SK-N-SH (cell line): ENCODE measurements around the gene AP2A2. TPM values are rescaled to one million over a fixed set of nuclear protein-coding genes. Genes with fewer than 3 reads are reported as not detected.
"Not testable (repeated sequence)": the region's sequence is repeated elsewhere in the genome, so short reads cannot be mapped to it uniquely, and the experiment has no call there.

ENCODE experiments used
- CTCF ChIA-PET: fragments of 300-600, 350-600 bp; formaldehyde crosslinking; extraction: SDS; loops from one replicate; lab custom pipeline; 2021; lab: Yijun Ruan, JAX
- POLR2A ChIA-PET: fragments of 350-600 bp; sonication (Branson Sonifier 250); formaldehyde crosslinking; extraction: SDS; loops from one replicate; lab custom pipeline; 2020; ENCODE audit warnings: antibody characterized with exemption, inconsistent platforms; lab: Yijun Ruan, JAX
- DNase-seq: peaks from one replicate; pipeline ENCODE4 v3.0.0; 2012
- H2AFZ ChIP-seq: fragments of 200-600 bp; sonication (generic); 2 replicates; pipeline ENCODE4 v1.8.1; 2016; ENCODE audit warnings: antibody characterized with exemption, mild to moderate bottlenecking, low read depth
- H3F3A ChIP-seq: fragments of 200-600 bp; sonication (generic); replicated peaks from 2 replicates; pipeline ENCODE3; 2016; ENCODE audit warnings: antibody characterized with exemption, mild to moderate bottlenecking; ENCODE audit not compliant: insufficient read depth
- H3K27ac ChIP-seq, 2 experiments: fragments of 200-500 bp in 1 of 2; fragments of 200-600 bp in 1 of 2; sonication (Bioruptor generic) in 1 of 2; sonication (generic), shearing (Covaris generic) in 1 of 2; 2 replicates each; pipeline versions ENCODE4 v1.5.1 to v1.6.1; 2014 to 2016; ENCODE audit warnings: low read depth in 2 of 2, inconsistent platforms in 1 of 2, low read length in 1 of 2, mild to moderate bottlenecking in 1 of 2, mixed read lengths in 1 of 2
- H3K27me3 ChIP-seq: fragments of 200-600 bp; sonication (generic), shearing (Covaris generic); 2 replicates; pipeline ENCODE4 v1.6.1; 2016; ENCODE audit warnings: mixed run types; ENCODE audit not compliant: insufficient read depth
- H3K36me3 ChIP-seq, 2 experiments: fragments of 200-500 bp in 1 of 2; fragments of 200-600 bp in 1 of 2; sonication (Bioruptor generic) in 1 of 2; sonication (generic) in 1 of 2; replicated peaks in 1 of 2; 2 replicates each; pipeline versions ENCODE3 to v1.5.1; 2014 to 2016; ENCODE audit warnings: low read length in 1 of 2, mild to moderate bottlenecking in 1 of 2; ENCODE audit not compliant: insufficient read depth in 2 of 2, control insufficient read depth in 1 of 2
- H3K4me1 ChIP-seq, 2 experiments: fragments of 200-500 bp in 1 of 2; fragments of 200-600 bp in 1 of 2; sonication (Bioruptor generic) in 1 of 2; sonication (generic), shearing (Covaris generic) in 1 of 2; 2 replicates each; pipeline versions ENCODE4 v1.5.1 to v1.6.1; 2014 to 2016; ENCODE audit warnings: low read depth in 1 of 2, low read length in 1 of 2, mixed run types in 1 of 2; ENCODE audit not compliant: insufficient read depth in 2 of 2, control insufficient read depth in 1 of 2
- H3K4me2 ChIP-seq: fragments of 200-600 bp; sonication (generic), shearing (Covaris generic); 2 replicates; pipeline ENCODE4 v1.6.1; 2017; ENCODE audit warnings: mixed run types
- H3K4me3 ChIP-seq, 2 experiments: fragments of 200-500 bp in 1 of 2; fragments of 200-600 bp in 1 of 2; sonication (Bioruptor generic) in 1 of 2; sonication (generic), shearing (Covaris generic) in 1 of 2; 2 replicates each; pipeline versions ENCODE4 v1.5.1 to v1.8.1; 2014 to 2016; ENCODE audit warnings: low read depth in 2 of 2, inconsistent platforms in 1 of 2, low read length in 1 of 2, mild to moderate bottlenecking in 1 of 2, mixed read lengths in 1 of 2, moderate library complexity in 1 of 2
- H3K79me2 ChIP-seq: fragments of 200-600 bp; sonication (generic); 2 replicates; pipeline ENCODE4 v1.8.1; 2017; ENCODE audit warnings: mild to moderate bottlenecking; ENCODE audit not compliant: insufficient read depth
- H3K9ac ChIP-seq: fragments of 200-600 bp; sonication (generic); 2 replicates; pipeline ENCODE4 v1.6.1; 2017; ENCODE audit warnings: mixed run types
- H3K9me2 ChIP-seq: fragments of 200-600 bp; sonication (generic); 2 replicates; pipeline ENCODE4 v1.6.1; 2017; ENCODE audit warnings: mixed run types
- H3K9me3 ChIP-seq: fragments of 200-600 bp; sonication (generic); 2 replicates; pipeline ENCODE4 v1.6.1; 2017; ENCODE audit warnings: mixed run types, mild to moderate bottlenecking, moderate library complexity
- H4K20me1 ChIP-seq: fragments of 200-600 bp; sonication (generic); 2 replicates; pipeline ENCODE4 v1.6.1; 2017; ENCODE audit warnings: mild to moderate bottlenecking, mixed run types; ENCODE audit not compliant: insufficient read depth
- CHD2 ChIP-seq: fragments of 150-350 bp; IDR thresholded peaks from 2 replicates; pipeline ENCODE4 v1.6.1; 2018; ENCODE audit warnings: low read length; ENCODE audit not compliant: partially characterized antibody
- MXI1 ChIP-seq: IDR thresholded peaks from 2 replicates; pipeline ENCODE4 v1.6.1; 2012; ENCODE audit warnings: mild to moderate bottlenecking, low read depth, low read length, improper control_type of control experiment
- NRF1 ChIP-seq: IDR thresholded peaks from 2 replicates; pipeline ENCODE4 v1.6.1; 2012; ENCODE audit warnings: low read depth, mild to moderate bottlenecking, low read length
- RAD21 ChIP-seq: IDR thresholded peaks from 2 replicates; pipeline ENCODE4 v1.6.1; 2012; ENCODE audit warnings: mild to moderate bottlenecking, low read length
- RFX5 ChIP-seq: IDR thresholded peaks from 2 replicates; pipeline ENCODE4 v1.6.1; 2012; ENCODE audit warnings: mild to moderate bottlenecking, improper control_type of control experiment, low read length
- RXRA ChIP-seq: IDR thresholded peaks from 2 replicates; pipeline ENCODE4 v1.4.0; 2012; ENCODE audit warnings: low read depth, mild to moderate bottlenecking, borderline replicate concordance
- TCF12 ChIP-seq: IDR thresholded peaks from 2 replicates; pipeline ENCODE4 v1.4.0; 2012
- TEAD4 ChIP-seq: IDR thresholded peaks from 2 replicates; pipeline ENCODE4 v1.4.0; 2012; ENCODE audit warnings: mild to moderate bottlenecking, borderline replicate concordance; ENCODE audit not compliant: insufficient read depth
- WGBS: methylation state at CpG from one replicate; pipeline ENCODE4 v1.1.6; 2017; ENCODE audit warnings: low lambda C conversion rate; 5-methylcytosine and 5-hydroxymethylcytosine counted together
- polyA plus RNA-seq, 3 experiments: library from polyadenylated mRNA; depleted of rRNA; stranded (reverse); fragments of >200 nt; gene quantifications; 2 replicates each; pipeline ENCODE4 v1.2.3, GENCODE V29; 2012
- TF ChIP-seq, protein P1 (sequence below): fragments of 150-350 bp; IDR thresholded peaks from 2 replicates; pipeline ENCODE4 v1.6.1; 2016; ENCODE audit warnings: mild to moderate bottlenecking, low read depth, low read length
- TF ChIP-seq, protein P2 (sequence below): IDR thresholded peaks from 2 replicates; pipeline ENCODE4 v1.4.0; 2012; ENCODE audit warnings: low read depth, borderline replicate concordance
- TF ChIP-seq, protein P3 (sequence below): IDR thresholded peaks from 2 replicates; pipeline ENCODE4 v1.4.0; 2012; ENCODE audit warnings: low read depth, borderline replicate concordance
- TF ChIP-seq, protein P4 (sequence below): IDR thresholded peaks from 2 replicates; pipeline ENCODE4; 2012

The AP2A2 gene
- polyA plus RNA-seq, 1 of the 3 experiments (the other 2 are of a cell fraction) = 42.7 TPM

DNA sequence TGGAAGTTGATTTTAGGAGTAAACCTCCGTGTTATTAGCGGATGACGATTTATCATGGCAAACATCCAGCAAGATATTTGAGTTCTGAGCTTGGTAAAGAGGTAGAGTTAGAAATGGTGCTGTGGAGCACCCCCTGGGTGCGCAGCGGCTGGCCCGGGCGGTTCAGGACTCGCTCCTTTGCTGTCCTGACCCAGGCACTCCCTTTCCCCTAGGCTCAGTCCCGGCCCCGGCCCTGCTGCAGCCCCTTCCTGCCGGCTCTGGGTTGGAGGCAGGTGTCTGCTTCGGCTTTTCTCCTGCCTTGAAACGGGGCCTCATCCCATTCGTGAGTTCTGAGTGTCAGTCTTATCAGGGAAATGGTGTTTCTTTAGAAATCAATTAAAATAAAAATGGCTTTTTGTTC lies 33.4 kb downstream of the AP2A2 start:
- no peak for TF ChIP-seq NRF1
- no peak for TF ChIP-seq TCF12
- TF ChIP-seq CHD2 = no peak
- TF ChIP-seq, protein P1, sequence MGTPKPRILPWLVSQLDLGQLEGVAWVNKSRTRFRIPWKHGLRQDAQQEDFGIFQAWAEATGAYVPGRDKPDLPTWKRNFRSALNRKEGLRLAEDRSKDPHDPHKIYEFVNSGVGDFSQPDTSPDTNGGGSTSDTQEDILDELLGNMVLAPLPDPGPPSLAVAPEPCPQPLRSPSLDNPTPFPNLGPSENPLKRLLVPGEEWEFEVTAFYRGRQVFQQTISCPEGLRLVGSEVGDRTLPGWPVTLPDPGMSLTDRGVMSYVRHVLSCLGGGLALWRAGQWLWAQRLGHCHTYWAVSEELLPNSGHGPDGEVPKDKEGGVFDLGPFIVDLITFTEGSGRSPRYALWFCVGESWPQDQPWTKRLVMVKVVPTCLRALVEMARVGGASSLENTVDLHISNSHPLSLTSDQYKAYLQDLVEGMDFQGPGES = no peak
- TF ChIP-seq RAD21 = no peak
- no peak for TF ChIP-seq RXRA
- TF ChIP-seq, protein P2, sequence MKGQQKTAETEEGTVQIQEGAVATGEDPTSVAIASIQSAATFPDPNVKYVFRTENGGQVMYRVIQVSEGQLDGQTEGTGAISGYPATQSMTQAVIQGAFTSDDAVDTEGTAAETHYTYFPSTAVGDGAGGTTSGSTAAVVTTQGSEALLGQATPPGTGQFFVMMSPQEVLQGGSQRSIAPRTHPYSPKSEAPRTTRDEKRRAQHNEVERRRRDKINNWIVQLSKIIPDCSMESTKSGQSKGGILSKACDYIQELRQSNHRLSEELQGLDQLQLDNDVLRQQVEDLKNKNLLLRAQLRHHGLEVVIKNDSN = no peak
- no peak for TF ChIP-seq RFX5
- H3K4me3 ChIP-seq = no peak overlapping the region
- peaks cover 0 to 11% of the 10 kb centered on the region in 2 experiments; a peak in 1 of 4 replicates for H3K4me1 ChIP-seq
- DNase-seq = no peak
- no peaks in the 10 kb centered on the region for H3K9me3 ChIP-seq
- no peak overlapping the region for H3K27ac ChIP-seq
- H4K20me1 ChIP-seq = peaks cover 35% of the 10 kb centered on the region
- no peak overlapping the region for H3K9ac ChIP-seq
- H3K36me3 ChIP-seq = peaks cover 7 to 15% of the 10 kb centered on the region in 2 experiments
- peaks cover 58% of the 10 kb centered on the region for H3K79me2 ChIP-seq
- H3F3A ChIP-seq = no peaks in the 10 kb centered on the region
- H2AFZ ChIP-seq = no peak overlapping the region
- CTCF ChIA-PET = no interaction called here
- H3K27me3 ChIP-seq = no peaks in the 10 kb centered on the region
- POLR2A ChIA-PET = no interaction called here
- H3K9me2 ChIP-seq = no peaks in the 10 kb centered on the region
- whole genome bisulfite sequencing = 97% methylated on average over 14 of the region's 14 CpGs
- no peak overlapping the region for H3K4me2 ChIP-seq

DNA sequence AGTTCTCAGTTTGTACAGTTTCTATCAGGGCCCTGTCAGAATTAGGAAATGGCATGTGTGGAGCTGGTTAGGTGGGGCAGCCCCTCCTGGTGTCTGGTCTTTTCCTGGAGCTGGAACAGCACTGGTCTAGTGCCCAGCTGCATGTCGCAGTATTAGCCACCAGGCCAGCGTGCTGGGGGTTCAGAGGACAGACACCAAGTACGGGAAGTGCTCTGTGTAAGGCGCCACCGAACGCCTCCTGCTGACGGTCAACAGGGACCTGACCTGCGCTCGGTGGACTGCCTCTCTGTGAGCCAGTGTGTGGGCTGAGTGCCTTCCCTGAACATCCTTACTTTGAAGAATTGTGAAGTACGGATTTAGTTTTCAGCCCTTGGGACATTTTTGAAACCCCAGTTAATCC lies 33.9 kb downstream of the AP2A2 start:
- DNase-seq = no peak
- H3K9ac ChIP-seq = no peak overlapping the region
- H3K36me3 ChIP-seq = peaks cover 7 to 15% of the 10 kb centered on the region in 2 experiments
- no peak overlapping the region for H2AFZ ChIP-seq
- H3K27ac ChIP-seq = no peak overlapping the region
- no peaks in the 10 kb centered on the region for H3F3A ChIP-seq
- no peak overlapping the region for H3K4me2 ChIP-seq
- peaks cover 0 to 9% of the 10 kb centered on the region in 2 experiments; a peak in 1 of 4 replicates for H3K4me1 ChIP-seq
- no peaks in the 10 kb centered on the region for H3K9me3 ChIP-seq
- H3K9me2 ChIP-seq = no peaks in the 10 kb centered on the region
- CTCF ChIA-PET = no interaction called here
- H3K27me3 ChIP-seq = no peaks in the 10 kb centered on the region
- H3K79me2 ChIP-seq = peaks cover 54% of the 10 kb centered on the region
- no peak for TF ChIP-seq RAD21
- no peak for TF ChIP-seq MXI1
- TF ChIP-seq, protein P3, sequence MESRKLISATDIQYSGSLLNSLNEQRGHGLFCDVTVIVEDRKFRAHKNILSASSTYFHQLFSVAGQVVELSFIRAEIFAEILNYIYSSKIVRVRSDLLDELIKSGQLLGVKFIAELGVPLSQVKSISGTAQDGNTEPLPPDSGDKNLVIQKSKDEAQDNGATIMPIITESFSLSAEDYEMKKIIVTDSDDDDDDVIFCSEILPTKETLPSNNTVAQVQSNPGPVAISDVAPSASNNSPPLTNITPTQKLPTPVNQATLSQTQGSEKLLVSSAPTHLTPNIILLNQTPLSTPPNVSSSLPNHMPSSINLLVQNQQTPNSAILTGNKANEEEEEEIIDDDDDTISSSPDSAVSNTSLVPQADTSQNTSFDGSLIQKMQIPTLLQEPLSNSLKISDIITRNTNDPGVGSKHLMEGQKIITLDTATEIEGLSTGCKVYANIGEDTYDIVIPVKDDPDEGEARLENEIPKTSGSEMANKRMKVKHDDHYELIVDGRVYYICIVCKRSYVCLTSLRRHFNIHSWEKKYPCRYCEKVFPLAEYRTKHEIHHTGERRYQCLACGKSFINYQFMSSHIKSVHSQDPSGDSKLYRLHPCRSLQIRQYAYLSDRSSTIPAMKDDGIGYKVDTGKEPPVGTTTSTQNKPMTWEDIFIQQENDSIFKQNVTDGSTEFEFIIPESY = no peak
- TF ChIP-seq, protein P4, sequence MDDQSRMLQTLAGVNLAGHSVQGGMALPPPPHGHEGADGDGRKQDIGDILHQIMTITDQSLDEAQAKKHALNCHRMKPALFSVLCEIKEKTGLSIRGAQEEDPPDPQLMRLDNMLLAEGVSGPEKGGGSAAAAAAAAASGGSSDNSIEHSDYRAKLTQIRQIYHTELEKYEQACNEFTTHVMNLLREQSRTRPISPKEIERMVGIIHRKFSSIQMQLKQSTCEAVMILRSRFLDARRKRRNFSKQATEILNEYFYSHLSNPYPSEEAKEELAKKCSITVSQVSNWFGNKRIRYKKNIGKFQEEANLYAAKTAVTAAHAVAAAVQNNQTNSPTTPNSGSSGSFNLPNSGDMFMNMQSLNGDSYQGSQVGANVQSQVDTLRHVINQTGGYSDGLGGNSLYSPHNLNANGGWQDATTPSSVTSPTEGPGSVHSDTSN = no peak
- no peak for TF ChIP-seq TEAD4
- POLR2A ChIA-PET = no interaction called here
- WGBS = 95% methylated on average over 6 of the region's 10 CpGs
- H4K20me1 ChIP-seq = peaks cover 29% of the 10 kb centered on the region
- H3K4me3 ChIP-seq = no peak overlapping the region

DNA sequence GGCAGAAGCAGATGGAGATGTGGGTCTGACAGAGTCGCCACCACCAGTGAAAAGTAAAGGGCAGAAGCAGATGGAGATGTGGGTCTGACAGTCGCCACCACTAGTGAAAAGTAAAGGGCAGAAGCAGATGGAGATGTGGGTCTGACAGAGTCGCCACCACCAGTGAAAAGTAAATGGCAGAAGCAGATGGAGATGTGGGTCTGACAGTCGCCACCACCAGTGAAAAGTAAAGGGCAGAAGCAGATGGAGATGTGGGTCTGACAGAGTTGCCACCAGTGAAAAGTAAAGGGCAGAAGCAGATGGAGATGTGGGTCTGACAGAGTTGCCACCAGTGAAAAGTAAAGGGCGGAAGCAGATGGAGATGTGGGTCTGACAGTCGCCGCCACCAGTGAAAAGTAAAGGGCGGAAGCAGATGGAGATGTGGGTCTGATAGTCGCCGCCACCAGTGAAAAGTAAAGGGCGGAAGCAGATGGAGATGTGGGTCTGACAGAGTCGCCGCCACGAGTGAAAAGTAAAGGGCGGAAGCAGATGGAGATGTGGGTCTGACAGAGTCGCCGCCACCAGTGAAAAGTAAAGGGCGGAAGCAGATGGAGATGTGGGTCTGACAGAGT lies 35.7 kb downstream of the AP2A2 start:
- POLR2A ChIA-PET, H3K27ac ChIP-seq, H3K4me3 ChIP-seq, DNase-seq, CTCF ChIA-PET, H3K9me2 ChIP-seq, H2AFZ ChIP-seq, H3K4me1 ChIP-seq, H3K27me3 ChIP-seq, H3K9ac ChIP-seq, H3F3A ChIP-seq, H3K9me3 ChIP-seq, H3K4me2 ChIP-seq: not testable (repeated sequence)
- Histone ChIP-seq H4K20me1 (peaks cover 27% of the 10 kb centered on the region; the same call in 1 of the 2 replicates), H3K79me2 (peaks cover 41% of the 10 kb centered on the region), H3K36me3 (peaks cover 7 to 14% of the 10 kb centered on the region in 2 experiments)
- WGBS = 83% methylated on average over 18 of the region's 18 CpGs
